ENCODE measurements around the gene IGFALS.

DNA sequence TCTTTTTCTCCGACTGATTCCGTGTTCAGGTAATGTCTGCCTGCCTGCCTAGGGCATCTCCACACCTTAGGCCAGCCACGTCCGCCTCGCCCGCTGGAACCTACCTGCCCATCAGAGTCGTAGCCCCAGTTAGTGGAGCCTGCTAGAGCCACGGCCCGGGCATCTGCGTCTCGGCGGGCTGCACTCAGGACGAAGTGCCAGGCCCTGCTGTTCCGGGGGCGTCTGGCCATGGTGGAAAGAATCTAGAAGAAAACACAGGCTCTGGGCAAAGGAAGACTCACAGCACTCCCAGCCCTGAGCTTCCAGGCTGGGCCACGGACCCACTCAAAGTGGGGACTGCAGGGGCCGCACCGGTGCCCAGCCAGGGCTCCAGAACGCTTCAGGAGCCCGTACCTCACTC is 12.3 kb downstream of the IGFALS start:
- TF ChIP-seq CTCF (IDR thresholded peaks at IDR 0.05; ENCODE audit: low read length): no peak
- no peak for TF ChIP-seq EZH2 (optimal IDR thresholded peaks at IDR 0.05; ENCODE audit: low read depth, low read length)

Measured in MM.1S (cell line).